HepG2 (cell line): ENCODE data around the gene ZNF189. TPM values are rescaled to one million over a fixed set of nuclear protein-coding genes. Genes with fewer than 3 reads are reported as not detected.

Source experiments
- ATAC-seq: fragments of 200-7000 bp; cut with Tn5 transposase; 3 replicates; pipeline ENCODE4 v1.9.1; 2020; ENCODE audit warnings: mild to moderate bottlenecking, moderate library complexity
- BruUV-seq: library from RNA; stranded (reverse); fragments of 400-500 nt; replicated peaks from 2 replicates; lab custom pipeline; 2021; lab: Mats Ljungman, UMichigan
- CTCF ChIA-PET: fragments of 300-600 bp; formaldehyde crosslinking; extraction: SDS; loops from one replicate; lab custom pipeline; 2021; ENCODE audit warnings: low total read pairs, inconsistent platforms, low intra/inter-chr PET ratio; lab: Yijun Ruan, JAX
- POLR2A ChIA-PET: fragments of 350-600 bp; sonication (Branson Sonifier 250); formaldehyde crosslinking; loops from one replicate; lab custom pipeline; 2020; ENCODE audit warnings: antibody characterized with exemption, inconsistent platforms; lab: Yijun Ruan, JAX
- DNase-seq: peaks from one replicate; pipeline ENCODE4 v3.0.0-alpha.2; 2015; ENCODE audit warnings: low spot score
- FAIRE-seq: peaks from 3 replicates; lab custom pipeline; 2011; peaks lifted over from hg19 to GRCh38; lab: Jason Lieb, UNC
- H2AFZ ChIP-seq: one replicate; pipeline ENCODE4 v1.6.1; 2011; ENCODE audit warnings: low read length, inconsistent platforms
- H3K27ac ChIP-seq: fragments of 300-600 bp; 3 replicates; pipeline ENCODE4 v1.8.0; 2011; ENCODE audit warnings: mixed run types, mild to moderate bottlenecking, mixed read lengths, low read length, inconsistent platforms; ENCODE audit not compliant: insufficient read depth; ENCODE audit errors: extremely low read length
- H3K27me3 ChIP-seq, 2 experiments: fragments of 200-600 bp in 1 of 2; 2 replicates in 1 of 2; 3 replicates in 1 of 2; pipeline versions ENCODE4 v1.6.0 to v1.8.0; 2011; ENCODE audit warnings: low read length in 2 of 2, mild to moderate bottlenecking in 2 of 2, moderate library complexity in 2 of 2, inconsistent platforms in 1 of 2; ENCODE audit not compliant: insufficient read depth in 2 of 2, control insufficient read depth in 1 of 2
- H3K36me3 ChIP-seq, 2 experiments: fragments of 200-600 bp in 1 of 2; replicated peaks in 1 of 2; 2 replicates in 1 of 2; 3 replicates in 1 of 2; pipeline versions ENCODE4 v1.5.1 to v1.8.0; 2011; ENCODE audit warnings: low read length in 2 of 2, inconsistent platforms in 1 of 2; ENCODE audit not compliant: insufficient read depth in 2 of 2, control insufficient read depth in 1 of 2
- H3K4me1 ChIP-seq: 2 replicates; pipeline ENCODE4 v1.5.1; 2012; ENCODE audit warnings: low read length, inconsistent platforms; ENCODE audit not compliant: insufficient read depth
- H3K4me2 ChIP-seq: 2 replicates; pipeline ENCODE4 v1.6.0; 2011; ENCODE audit warnings: low read depth, low read length, inconsistent platforms
- H3K4me3 ChIP-seq, 3 experiments: fragments of 200-600 bp in 1 of 3; sonication (generic), shearing (Covaris generic) in 1 of 3; replicated peaks in 1 of 3; 2 replicates each; pipeline ENCODE4 v1.5.1; 2011 to 2016; ENCODE audit warnings: low read length in 3 of 3, inconsistent platforms in 2 of 3, low read depth in 2 of 3, mild to moderate bottlenecking in 2 of 3, control low read depth in 1 of 3, mixed read lengths in 1 of 3; ENCODE audit not compliant: insufficient read depth in 1 of 3
- H3K79me2 ChIP-seq: one replicate; pipeline ENCODE4 v1.6.1; 2011; ENCODE audit warnings: low read length, inconsistent platforms; ENCODE audit not compliant: insufficient read depth
- H3K9ac ChIP-seq: 2 replicates; pipeline ENCODE4 v1.6.0; 2011; ENCODE audit warnings: mild to moderate bottlenecking, low read depth, low read length, inconsistent platforms; ENCODE audit not compliant: insufficient read depth
- H3K9me3 ChIP-seq: 2 replicates; pipeline ENCODE4 v1.5.1; 2012; ENCODE audit warnings: mild to moderate bottlenecking, low read length
- H4K20me1 ChIP-seq: 2 replicates; pipeline ENCODE4 v1.6.0; 2011; ENCODE audit warnings: inconsistent platforms, mild to moderate bottlenecking, low read length, moderate library complexity; ENCODE audit not compliant: insufficient read depth
- BRD4 ChIP-seq: sonication (generic); formaldehyde crosslinking; IDR thresholded peaks from 2 replicates; pipeline ENCODE4 v1.4.0; 2020; ENCODE audit warnings: missing genetic modification reagents
- CCAR2 ChIP-seq: fragments of 200-400 bp; formaldehyde crosslinking; optimal IDR thresholded peaks from 2 replicates; pipeline ENCODE3; 2018; ENCODE audit warnings: low read depth, mild to moderate bottlenecking, low read length, moderate library complexity
- GLI4 ChIP-seq: sonication (generic); formaldehyde crosslinking; IDR thresholded peaks from 2 replicates; pipeline ENCODE4 v1.5.1; 2020; ENCODE audit warnings: missing genetic modification reagents, mild to moderate bottlenecking, moderate library complexity, borderline replicate concordance
- HCFC1 ChIP-seq: fragments of 150-350 bp; IDR thresholded peaks from 2 replicates; pipeline ENCODE4 v1.6.1; 2014; ENCODE audit warnings: low read depth, low read length
- RFX5 ChIP-seq: IDR thresholded peaks from 2 replicates; pipeline ENCODE4 v1.6.1; 2011; ENCODE audit warnings: low read depth, low read length, improper control_type of control experiment
- ZBTB20 ChIP-seq: sonication (generic); formaldehyde crosslinking; IDR thresholded peaks from 2 replicates; pipeline ENCODE4 v1.8.1; 2023; ENCODE audit warnings: missing genetic modification reagents, low read depth, mild to moderate bottlenecking, borderline replicate concordance
- ZFP36L2 ChIP-seq: sonication (generic); formaldehyde crosslinking; IDR thresholded peaks from 2 replicates; pipeline ENCODE4 v1.4.0; 2020; ENCODE audit warnings: missing genetic modification reagents
- ZNF136 ChIP-seq: sonication (generic); formaldehyde crosslinking; IDR thresholded peaks from 2 replicates; pipeline ENCODE4 v1.8.1; 2022; ENCODE audit warnings: low read depth, mild to moderate bottlenecking, moderate library complexity, missing genetic modification reagents
- ZNF235 ChIP-seq: sonication (generic); formaldehyde crosslinking; IDR thresholded peaks from 2 replicates; pipeline ENCODE4 v1.8.1; 2023; ENCODE audit warnings: mild to moderate bottlenecking, missing genetic modification reagents, borderline replicate concordance
- ZNF460 ChIP-seq: sonication (generic); formaldehyde crosslinking; IDR thresholded peaks from 2 replicates; pipeline ENCODE4 v1.5.1; 2020; ENCODE audit warnings: missing genetic modification reagents, mild to moderate bottlenecking, borderline replicate concordance
- ZNF569 ChIP-seq: sonication (generic); formaldehyde crosslinking; IDR thresholded peaks from 2 replicates; pipeline ENCODE4 v1.5.0; 2020; ENCODE audit warnings: mild to moderate bottlenecking, missing genetic modification reagents, moderate library complexity, borderline replicate concordance
- ZNF709 ChIP-seq: sonication (generic); formaldehyde crosslinking; IDR thresholded peaks from 2 replicates; pipeline ENCODE4 v1.5.0; 2020; ENCODE audit warnings: mild to moderate bottlenecking, missing genetic modification reagents
- WGBS: methylation state at CpG from one replicate; pipeline ENCODE4 v1.1.6; 2017; ENCODE audit warnings: low lambda C conversion rate; 5-methylcytosine and 5-hydroxymethylcytosine counted together
- in situ Hi-C: cut with HindIII; loops from 2 replicates; pipeline ENCODE4 v1.10.0; 2017; ENCODE audit warnings: low pct_unique_long_range_greater_than_20kb; ENCODE audit not compliant: extremely low pct_ligation_motif_present
- intact Hi-C: fragments of 100-400 bp; cut with micrococcal nuclease; formaldehyde crosslinking; loops from one replicate; pipeline ENCODE4 v1.10.0; 2022; ENCODE audit not compliant: unreplicated experiment
- polyA plus RNA-seq, 8 experiments: library from polyadenylated mRNA; depleted of rRNA in 3 of 8; stranded (reverse) in 7 of 8; unstranded in 1 of 8; fragments of >200 nt; fragmentation: Illumina TruSeq in 4 of 8; extraction: Trizol in 4 of 8; gene quantifications; 2 replicates each; pipeline versions ENCODE4 v1.2.1 to v1.2.3, GENCODE V29; 2011 to 2016; ENCODE audit warnings: low read depth in 4 of 8, missing spikeins in 1 of 8, mixed read lengths in 1 of 8; ENCODE audit not compliant: insufficient read depth in 1 of 8
- total RNA-seq, 5 experiments: library from RNA; depleted of rRNA; stranded (reverse); fragments of >200 nt; fragmentation: Illumina TruSeq; extraction: Trizol; gene quantifications; 2 replicates each; pipeline ENCODE4 v1.2.3, GENCODE V29; 2016; ENCODE audit warnings: low read depth in 1 of 5
- TF ChIP-seq, protein P1 (sequence below): sonication (generic); formaldehyde crosslinking; IDR thresholded peaks from 2 replicates; pipeline ENCODE4 v1.8.1; 2023; ENCODE audit warnings: mild to moderate bottlenecking, missing genetic modification reagents, borderline replicate concordance
- TF ChIP-seq, protein P2 (sequence below): sonication (generic); formaldehyde crosslinking; IDR thresholded peaks from 2 replicates; pipeline ENCODE4 v1.4.0; 2020; ENCODE audit warnings: missing genetic modification reagents, low read depth, mild to moderate bottlenecking, borderline replicate concordance
- TF ChIP-seq, protein P3 (sequence below): IDR thresholded peaks from 2 replicates; pipeline ENCODE4 v1.6.1; 2016
- TF ChIP-seq, protein P4 (sequence below): sonication (generic); formaldehyde crosslinking; IDR thresholded peaks from 2 replicates; pipeline ENCODE4 v1.4.0; 2020; ENCODE audit warnings: mild to moderate bottlenecking, missing genetic modification reagents

Gene ZNF189
- total and polyA plus RNA-seq, 2 of the 13 experiments (the other 11 are each of a cell fraction or from before 2014, with no cell fraction given): 8.4 to 50.0 TPM

DNA sequence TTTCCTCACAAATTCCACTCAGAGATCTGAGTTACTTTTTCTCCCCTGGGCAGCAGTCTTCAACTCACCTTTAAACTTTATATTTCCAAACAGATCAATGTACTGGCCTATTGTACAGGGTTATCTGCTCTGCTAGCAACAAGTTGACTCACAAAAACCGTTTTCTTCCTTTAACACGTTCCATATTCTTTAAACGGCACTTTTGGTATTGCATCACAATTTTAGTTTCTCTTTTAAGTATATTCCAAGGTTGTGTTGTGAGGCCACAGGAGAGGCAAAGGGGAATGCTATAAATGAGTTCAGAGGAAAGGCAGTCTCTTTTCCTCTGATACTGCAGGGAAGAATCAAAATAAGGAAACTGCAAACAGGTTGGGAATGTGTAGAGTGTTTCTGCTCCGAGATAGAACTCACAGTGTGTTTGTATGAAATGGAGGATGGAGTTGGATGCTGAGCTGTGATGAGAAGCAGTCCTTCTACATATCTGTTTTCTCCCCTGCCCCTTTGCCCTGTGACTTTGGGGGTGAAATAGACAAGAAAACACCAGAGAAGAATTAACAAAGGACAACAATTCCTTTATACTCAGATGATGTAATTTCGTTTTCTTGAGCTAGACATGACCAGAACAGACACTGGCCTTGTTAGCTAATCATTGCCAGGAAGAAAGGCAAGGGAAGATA lies 46.8 kb downstream of the ZNF189 start:
- 1% methylated on average over 5 of the region's 5 CpGs for WGBS
- FAIRE-seq: peak; percentile 62
- peak overlapping the region; percentile 79 for H3K27ac ChIP-seq
- no peaks in the 10 kb centered on the region for H3K36me3 ChIP-seq
- peak overlapping the region; percentile 64 for H3K9ac ChIP-seq
- intact Hi-C loops: no loop called here
- no peaks in the 10 kb centered on the region for H3K79me2 ChIP-seq
- H3K4me3 ChIP-seq: peak overlapping the region; percentile 45 to 51 (median 48); a peak in 5 of 6 replicates
- H3K9me3 ChIP-seq: peaks cover 7% of the 10 kb centered on the region; the same call in 1 of the 2 replicates
- peak overlapping the region; percentile 74 for H3K4me2 ChIP-seq
- POLR2A ChIA-PET: interaction anchor here (0.6 to 2.2 kb wide), 20 partner anchors 8 to 231 kb away, joined by 3 to 23 read pairs (median 4); partner anchors contain the start of genes MRPL50, RNF20 and ZNF189
- in situ Hi-C loops: no loop called here
- H4K20me1 ChIP-seq: no peaks in the 10 kb centered on the region
- TSS peak; percentile 91 for BruUV-seq
- DNase-seq: peak; percentile 73
- ATAC-seq: peak; percentile 83
- no peaks in the 10 kb centered on the region for H3K27me3 ChIP-seq
- H3K4me1 ChIP-seq: peaks cover 65% of the 10 kb centered on the region
- CTCF ChIA-PET: no interaction called here
- peak overlapping the region; percentile 77 for H2AFZ ChIP-seq
- TF ChIP-seq, protein P1, sequence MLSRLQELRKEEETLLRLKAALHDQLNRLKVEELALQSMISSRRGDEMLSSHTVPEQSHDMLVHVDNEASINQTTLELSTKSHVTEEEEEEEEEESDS (CRISPR knock-in tag): no peak
- TF ChIP-seq GLI4 (CRISPR knock-in tag) (no peak), ZFP36L2 (no peak), ZBTB20 (CRISPR knock-in tag) (0 out of 2 replicates have a peak, but pooled peaks have one; percentile 19), HCFC1 (no peak), CCAR2 (no peak), ZNF569 (CRISPR knock-in tag) (no peak), RFX5 (no peak), BRD4 (CRISPR knock-in tag) (no peak; the same call in 1 of the 2 replicates), ZNF460 (CRISPR knock-in tag) (no peak; the same call in 1 of the 2 replicates), ZNF709 (CRISPR knock-in tag) (no peak), ZNF136 (no peak), ZNF235 (CRISPR knock-in tag) (no peak)
- TF ChIP-seq, protein P2, sequence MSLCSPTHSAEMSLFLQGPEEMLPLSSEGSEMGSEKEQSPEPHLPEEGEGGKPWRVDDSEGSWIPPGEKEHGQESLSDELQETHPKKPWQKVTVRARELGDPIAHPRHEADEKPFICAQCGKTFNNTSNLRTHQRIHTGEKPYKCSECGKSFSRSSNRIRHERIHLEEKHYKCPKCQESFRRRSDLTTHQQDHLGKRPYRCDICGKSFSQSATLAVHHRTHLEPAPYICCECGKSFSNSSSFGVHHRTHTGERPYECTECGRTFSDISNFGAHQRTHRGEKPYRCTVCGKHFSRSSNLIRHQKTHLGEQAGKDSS: no peak
- TF ChIP-seq, protein P3, sequence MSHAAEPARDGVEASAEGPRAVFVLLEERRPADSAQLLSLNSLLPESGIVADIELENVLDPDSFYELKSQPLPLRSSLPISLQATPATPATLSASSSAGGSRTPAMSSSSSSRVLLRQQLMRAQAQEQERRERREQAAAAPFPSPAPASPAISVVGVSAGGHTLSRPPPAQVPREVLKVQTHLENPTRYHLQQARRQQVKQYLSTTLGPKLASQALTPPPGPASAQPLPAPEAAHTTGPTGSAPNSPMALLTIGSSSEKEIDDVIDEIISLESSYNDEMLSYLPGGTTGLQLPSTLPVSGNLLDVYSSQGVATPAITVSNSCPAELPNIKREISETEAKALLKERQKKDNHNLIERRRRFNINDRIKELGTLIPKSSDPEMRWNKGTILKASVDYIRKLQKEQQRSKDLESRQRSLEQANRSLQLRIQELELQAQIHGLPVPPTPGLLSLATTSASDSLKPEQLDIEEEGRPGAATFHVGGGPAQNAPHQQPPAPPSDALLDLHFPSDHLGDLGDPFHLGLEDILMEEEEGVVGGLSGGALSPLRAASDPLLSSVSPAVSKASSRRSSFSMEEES (CRISPR knock-in tag): 0 out of 2 replicates have a peak, but pooled peaks have one; percentile 17
- TF ChIP-seq, protein P4, sequence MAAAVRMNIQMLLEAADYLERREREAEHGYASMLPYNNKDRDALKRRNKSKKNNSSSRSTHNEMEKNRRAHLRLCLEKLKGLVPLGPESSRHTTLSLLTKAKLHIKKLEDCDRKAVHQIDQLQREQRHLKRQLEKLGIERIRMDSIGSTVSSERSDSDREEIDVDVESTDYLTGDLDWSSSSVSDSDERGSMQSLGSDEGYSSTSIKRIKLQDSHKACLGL (CRISPR knock-in tag): no peak
